NCI-H1048 (cell line): ENCODE results near the gene BCAS1.
"Not testable (repeated sequence)": the region's sequence is repeated elsewhere in the genome, so short reads cannot be mapped to it uniquely, and the experiment has no call there.

Experiments used
- DNase-seq: peaks from one replicate; lab custom pipeline; 2025; lab: John Stamatoyannopoulos, UW

BCAS1 gene

DNA sequence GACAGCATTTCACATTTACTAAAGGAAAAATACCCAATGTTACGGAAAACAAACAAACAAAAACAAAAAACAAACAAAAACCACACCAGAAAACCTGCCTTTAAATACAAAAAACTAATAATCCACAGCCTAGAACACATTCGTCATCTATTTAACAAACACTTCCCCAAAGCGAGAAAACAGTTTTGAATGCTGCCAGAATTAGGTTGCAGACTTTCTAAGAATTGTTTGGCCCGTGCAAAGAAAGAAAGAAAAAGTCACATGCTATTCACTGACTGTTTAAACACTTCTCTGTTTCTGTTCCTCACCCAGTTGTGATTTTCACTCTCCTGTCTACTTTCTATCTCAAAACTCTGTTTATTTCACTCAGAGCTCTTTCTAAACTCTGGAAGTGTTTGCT, 52.5 kb downstream of the BCAS1 start:
- DNase-seq = no peak

DNA sequence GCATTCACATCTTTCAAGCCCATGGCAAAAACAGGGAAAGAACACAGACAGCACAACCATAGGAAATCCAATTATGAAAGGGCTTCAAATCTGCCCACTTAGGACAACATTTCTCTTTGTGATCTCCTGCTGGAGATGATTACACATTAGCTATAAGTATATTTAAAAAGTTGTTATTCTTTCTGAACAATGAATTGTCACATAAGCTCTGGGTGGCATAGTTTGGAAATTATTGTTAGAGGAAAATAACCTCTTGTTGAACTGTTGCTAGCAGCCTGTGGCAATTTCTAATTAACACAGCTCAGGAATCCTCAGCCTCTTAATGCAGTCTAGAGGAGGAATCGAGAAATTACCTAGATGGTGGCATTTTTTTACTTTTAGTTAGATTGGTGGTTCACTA, 54.9 kb downstream of the BCAS1 start:
- no peak for DNase-seq

DNA sequence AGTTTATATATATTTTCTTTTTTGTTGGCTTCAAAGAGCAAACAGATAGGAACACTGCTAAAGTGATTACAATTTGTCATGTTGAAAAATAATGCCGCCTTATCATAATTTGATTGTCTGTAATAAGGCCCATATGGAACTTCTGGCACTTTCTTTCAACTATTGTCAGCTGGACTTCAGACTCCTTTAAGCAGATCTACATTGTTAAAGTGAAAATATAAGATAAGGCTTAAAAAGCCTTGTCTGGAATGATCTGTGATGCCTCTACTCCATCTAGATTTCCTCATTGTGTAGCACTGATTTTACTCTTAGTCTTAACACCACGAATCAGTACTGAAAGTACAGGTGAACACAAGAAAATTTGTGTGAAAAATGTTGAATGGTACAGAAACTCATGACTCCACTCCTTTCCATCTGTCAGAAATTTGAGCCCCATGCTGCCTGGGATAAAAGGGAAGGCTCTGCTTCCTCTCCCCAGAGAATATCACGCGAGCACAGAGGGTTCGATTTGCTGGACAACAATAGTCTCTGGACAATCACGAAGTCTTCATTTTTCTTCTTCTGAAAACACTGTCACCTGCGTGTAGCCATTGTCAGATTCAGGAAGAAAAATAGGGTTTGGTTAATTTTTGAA, 56.0 kb downstream of the BCAS1 start:
- DNase-seq = no peak

DNA sequence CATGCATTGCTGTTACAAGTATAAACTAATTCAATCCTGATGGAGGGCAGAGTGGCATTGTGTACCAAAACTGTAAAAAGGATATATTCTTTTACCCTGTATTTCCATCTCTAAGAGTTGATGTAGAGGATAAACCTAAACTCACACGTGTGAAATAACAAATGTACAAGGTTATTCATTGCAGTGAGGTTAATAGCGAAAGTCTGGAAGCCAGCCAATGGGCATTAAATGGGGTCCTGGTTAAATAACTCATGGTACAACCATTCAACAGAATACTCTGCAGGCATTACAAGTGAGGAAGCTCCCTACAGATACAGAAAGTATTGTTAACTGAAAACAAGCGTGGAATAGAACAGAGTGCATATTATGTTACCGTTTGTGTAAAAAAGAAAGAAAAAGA, 56.9 kb downstream of the BCAS1 start:
- no peak for DNase-seq

DNA sequence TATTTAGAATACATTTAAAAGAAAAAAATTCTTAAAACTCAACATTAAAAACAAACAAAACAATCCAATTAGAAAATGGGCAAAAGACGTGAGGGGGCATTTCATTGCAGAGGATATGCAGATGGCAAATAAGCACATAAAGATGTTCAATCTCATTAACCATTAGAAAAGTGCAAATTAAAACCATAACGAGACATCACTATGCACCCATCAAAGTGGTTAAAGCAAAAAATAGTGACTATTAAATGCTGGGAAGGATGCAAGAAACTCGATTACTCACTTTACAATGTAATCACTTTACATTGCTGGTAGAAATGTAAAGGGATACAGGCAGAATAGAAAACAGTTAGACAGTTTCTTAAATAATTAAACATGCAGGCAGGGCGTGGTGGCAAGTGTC, 59.0 kb downstream of the BCAS1 start:
- no peak for DNase-seq

DNA sequence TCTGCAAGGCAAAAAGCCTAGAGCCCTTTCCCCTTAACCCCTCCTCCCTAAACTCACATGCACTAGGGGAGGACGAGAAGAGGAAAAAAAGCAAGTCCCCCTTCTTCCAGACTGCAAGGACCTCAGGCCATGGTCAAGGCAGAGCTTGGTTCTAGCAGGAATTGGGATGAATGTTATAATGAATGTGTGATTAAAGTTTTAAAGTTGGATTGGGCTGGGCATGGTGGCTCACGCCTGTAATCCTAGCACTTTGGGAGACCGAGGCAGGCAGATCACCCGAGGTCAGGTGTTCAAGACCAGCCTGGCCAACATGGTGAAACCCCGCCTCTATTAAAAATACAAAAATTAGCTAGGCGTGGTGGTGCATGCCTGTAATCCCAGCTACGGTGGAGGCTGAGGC, 64.2 kb downstream of the BCAS1 start:
- DNase-seq = not testable (repeated sequence)

DNA sequence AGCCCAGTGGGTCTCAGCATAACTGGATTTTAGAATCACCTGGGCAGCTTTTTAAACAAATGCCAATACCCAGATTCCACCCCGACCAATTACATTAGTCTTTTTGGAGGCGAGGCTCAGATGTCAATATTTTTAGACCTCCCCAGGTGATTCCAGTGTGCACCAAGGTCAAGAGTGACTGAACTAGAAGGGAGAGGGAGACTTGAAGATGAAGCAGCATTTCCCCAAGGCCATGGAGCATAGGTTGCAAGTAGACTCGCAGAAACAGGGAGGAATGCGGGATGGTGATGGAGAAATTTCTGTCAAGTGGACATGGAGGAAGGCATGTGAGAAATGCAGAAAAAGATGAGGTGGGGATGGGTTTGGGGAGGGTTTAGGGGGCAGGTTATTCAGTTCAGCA, 64.9 kb downstream of the BCAS1 start:
- DNase-seq = no peak

DNA sequence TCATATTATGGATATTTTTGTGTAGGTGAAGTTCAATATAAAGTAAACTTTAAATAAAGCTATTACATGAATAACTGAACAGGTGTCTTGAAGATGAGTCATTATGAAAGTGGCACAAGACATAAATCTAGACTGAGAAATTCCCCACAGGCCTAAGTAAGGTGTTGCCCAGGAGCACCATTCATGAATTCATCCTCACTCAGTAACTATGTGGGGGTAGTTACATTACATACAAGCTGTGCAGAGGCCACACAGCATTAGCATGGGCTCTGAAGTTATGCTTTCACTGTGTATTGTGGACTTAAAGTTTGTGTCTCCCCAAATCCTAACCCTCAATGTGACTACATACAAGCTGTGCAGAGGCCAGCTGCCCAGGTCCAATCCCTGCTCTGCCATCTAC, 65.9 kb downstream of the BCAS1 start:
- no peak for DNase-seq

DNA sequence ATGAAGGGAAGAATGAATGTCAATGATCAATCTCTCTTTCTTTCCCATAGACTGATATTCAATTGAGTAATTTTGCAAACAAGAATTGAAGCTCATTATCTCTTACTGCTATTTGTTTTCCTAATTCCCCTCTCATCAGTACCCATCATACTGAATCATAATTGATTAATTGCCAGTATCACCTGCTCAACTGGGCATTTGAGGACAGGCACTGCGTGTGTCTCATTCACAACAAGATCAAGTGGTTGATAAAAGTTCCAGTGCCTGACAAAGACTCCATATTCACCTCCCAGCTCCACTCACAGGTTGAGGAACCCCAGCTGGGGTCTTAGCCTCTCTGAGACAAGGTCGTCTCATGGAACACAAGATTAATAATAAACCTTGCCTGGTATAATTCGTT, 67.7 kb downstream of the BCAS1 start:
- no peak for DNase-seq

DNA sequence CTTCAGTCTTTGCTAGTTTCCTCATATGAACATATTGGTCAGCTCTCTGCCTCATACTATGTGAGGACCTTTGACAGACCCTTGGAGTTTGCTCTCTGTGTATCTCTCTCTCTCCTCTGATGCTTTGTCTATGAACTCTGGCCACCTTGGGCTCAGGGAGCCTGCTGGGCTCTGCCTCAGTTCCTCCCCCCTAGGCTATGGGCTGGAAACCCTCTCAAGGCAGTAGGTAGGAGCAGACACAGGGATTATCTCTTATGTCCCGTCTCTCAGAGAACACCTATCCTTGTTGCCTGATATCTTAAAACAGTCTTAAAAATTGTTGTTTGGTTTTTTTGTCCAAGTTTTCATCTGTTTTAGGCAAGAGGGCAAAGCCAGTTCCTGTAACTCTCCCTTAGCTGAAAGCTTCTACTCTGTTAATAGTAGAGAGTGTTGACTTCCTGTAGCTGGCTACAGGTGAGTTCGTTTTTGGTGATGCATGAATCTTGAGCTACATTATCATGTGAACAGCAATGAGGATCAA, 68.3 kb downstream of the BCAS1 start:
- DNase-seq = no peak

DNA sequence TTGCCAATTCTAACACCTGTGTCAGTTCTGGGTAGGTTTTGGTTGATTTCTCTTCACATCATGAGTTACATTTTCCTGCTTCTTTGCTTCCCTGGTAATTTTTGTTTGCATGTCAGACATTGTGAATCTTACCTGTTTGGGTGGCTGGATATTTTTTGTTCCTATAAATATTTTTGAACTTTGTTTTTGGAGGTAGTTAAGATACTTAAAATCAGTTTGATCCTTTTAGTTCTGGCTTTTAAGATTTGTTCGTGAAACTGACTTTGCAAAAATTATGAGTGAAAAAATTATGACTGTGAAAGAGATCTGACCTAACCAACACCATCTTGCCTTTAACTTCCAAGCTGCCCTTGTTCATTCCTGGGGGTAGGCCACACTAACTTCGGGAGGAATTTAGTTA, 69.5 kb downstream of the BCAS1 start:
- DNase-seq = no peak

DNA sequence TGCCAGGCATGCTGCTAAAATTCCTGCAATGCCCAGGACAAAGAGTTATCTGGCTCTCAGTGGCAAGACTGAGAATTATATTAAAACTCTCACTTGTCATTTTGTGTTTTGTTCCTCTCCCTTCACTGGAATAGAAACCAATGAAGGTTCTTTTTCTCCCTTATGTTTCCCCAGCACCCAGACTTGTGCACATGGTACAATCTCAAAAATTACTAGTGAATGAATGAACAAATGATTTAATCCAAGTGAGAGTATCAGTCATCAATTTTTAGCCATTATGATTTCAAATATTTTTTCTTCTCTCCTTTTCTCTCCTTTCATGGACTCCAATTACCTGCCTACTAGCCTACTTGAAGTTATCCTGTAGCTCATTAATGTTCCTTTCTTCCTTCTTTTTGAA, 70.1 kb downstream of the BCAS1 start:
- DNase-seq = no peak

DNA sequence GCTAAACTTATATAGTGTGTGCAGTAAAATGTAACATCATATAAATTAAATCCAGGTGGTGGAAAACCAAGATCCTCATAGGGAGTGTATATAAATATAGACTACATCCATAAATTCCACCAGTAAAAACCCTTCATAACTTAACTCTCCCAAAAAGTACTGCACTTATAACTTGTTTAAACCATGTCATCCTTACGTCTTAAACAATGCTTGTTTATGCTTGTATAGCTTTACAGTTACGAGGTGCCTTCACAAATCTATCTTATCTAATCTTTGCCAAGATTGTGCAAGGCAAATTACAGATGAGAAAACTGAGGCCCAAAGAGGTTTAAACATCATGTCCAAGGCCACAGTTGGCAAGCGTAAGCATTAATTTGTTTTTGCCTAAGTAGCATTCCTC, 71.3 kb downstream of the BCAS1 start:
- no peak for DNase-seq

DNA sequence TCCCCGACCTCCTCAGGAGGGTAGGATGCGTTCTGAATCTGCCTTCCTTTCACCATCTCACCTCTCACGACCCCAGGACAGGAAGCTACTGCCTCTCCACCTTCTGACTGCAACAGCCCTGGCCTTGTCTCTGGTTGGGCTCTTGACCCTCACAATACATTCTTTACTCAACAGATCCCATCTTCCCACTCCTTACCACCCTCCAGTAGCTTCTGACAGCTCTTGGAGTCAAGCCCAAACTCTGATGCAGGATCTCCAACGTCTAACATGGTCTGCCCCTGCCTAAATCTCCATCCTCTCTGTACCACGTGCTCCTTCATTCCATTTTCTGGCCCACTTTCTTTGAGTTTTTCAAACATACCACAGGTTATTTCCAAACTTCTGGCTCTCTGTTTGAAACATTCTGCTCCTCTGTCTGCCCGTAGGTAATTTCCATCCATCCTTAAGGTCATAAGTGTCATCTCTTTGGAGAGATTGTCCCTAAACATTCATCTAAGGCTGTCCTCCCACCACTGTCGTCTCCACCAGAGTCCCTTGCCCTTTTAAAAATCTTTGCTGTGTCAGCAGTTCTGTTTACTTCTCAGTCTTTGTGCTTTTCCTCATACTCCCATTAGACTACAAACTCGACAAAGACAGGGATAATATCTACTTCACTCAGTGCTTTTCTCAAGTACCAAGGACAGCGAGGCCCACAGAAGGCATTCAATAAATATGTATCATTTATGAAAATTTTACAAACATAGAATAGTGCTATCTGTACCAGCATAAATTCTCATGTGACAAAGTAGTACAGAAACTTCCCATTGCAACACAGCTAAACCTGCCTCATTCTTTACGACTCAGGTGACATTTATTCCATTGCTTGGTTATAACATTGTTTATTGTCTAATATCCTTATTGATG, 73.6 kb downstream of the BCAS1 start:
- no peak for DNase-seq

DNA sequence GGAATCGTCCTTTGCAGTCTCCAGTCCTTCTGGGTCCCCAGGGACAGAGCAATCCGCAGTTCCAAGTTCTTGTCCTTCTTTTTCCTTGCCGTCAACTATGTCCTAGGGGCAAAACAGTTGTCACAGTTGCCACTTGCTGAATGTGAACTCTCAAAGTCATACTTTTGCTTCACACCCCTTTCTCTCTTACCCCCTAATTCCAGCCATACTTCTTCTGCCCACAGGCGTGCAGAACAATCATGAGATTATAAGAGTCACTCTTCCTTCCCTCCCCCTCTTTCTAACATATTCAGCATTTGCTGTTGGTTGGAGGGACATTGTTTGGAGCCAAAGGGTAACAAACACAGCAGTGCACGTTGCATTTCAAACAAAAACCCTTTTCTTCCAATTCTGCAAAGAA, 74.4 kb downstream of the BCAS1 start:
- no peak for DNase-seq

DNA sequence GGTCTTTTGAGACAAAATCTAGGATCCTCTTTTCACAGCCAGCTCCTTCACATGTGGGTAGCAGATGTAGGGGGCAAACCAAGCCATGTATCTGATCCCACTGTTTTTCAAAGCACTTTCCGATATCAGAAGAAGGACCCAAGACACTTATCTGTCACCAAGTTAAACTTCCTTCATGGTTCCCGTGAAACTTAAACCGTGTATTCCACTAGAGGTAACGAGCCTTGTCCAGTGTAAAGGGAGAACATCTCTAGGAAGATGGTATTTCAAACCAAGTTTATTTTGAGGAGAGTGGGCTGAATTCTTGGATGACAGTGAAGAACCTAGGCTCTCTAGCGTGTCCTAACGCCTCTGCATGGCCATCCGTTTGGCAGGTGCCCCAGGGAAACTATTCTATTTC, 76.3 kb downstream of the BCAS1 start:
- DNase-seq = no peak

DNA sequence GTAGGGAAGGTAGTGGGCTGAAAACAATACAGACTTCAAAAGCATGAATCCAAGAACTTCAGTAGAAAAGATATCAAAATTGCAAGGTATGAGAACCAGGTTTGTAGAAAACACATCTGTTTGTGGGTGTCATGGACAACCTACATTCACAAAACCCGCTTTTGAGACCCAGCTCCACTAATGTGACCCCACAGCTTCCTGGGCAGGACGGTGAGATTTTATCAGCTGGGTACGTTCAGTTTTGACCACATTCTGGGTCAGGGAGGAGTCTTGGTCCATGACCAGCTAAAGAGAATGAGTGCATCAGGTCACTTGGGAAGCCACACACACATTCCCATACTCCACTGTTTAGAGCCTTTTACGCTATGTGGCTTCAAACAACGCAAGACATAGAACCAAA, 77.1 kb downstream of the BCAS1 start:
- no peak for DNase-seq

DNA sequence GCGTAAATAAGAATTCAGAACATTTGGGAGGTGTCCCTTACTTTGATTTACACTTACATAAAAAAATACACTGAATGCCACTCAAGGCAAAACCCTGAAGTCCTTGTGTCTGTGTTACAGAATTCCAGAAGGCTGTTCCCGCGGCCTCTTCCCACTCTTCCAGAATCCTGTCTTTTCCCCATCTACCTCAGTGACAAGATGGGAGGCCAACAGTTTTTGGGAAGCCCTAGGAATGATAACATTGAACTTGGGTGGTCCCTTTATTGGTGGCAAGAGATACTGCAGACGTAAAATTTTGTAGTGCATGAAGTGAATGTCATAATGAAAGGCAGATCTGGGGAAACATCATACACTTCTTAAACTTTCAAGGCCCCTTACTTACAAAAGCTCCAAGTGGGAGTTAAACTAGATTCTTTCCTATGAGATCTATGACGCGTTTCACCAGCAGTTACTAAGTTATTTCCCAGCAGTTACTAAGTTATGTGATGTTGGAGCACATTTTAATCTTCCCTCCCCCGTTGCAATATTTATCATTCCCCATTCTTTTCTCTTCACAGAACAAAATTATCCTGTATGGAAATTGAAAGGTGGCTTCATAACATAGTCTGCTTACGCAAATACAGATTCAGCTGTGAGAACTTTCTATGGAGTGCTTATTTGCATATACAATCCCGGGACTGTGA, 79.5 kb downstream of the BCAS1 start:
- peak; percentile 38 for DNase-seq

DNA sequence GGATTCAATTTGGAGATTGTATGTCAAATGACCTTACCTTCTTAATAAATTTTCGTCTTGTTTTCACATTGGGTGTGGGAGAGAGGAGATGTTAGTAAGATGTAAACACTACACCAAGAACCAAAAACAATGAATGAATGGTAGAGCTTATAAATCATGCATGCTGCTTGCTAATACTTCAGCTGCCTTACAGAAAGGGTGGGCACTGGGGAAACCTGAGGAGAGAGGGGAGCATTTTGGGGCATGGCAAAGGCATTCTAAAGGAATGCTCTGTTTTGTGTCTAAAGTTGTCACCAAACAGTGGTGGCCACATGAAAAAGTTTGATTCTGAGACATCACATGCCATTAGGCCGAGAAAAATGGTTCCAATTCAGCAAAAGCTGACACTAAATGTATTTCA, 80.4 kb downstream of the BCAS1 start:
- DNase-seq = no peak

DNA sequence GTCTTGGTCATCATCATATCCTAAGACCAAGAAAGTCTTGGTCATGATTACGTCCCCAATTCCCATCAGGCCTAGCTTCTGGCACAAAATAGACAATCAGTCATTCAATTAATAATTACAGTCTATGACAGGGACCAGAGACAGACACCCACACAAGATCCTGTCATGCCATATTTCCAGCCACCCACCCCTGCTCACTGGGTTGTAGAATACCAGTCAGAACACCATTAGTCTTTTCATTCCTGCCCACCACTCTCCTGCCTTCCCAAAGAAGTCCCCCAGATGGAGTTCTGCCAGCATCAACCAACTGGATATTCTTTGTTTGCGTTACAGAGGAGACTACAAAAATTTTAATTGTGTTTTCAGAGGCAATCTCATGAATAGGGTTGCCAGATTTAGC, 81.0 kb downstream of the BCAS1 start:
- no peak for DNase-seq

DNA sequence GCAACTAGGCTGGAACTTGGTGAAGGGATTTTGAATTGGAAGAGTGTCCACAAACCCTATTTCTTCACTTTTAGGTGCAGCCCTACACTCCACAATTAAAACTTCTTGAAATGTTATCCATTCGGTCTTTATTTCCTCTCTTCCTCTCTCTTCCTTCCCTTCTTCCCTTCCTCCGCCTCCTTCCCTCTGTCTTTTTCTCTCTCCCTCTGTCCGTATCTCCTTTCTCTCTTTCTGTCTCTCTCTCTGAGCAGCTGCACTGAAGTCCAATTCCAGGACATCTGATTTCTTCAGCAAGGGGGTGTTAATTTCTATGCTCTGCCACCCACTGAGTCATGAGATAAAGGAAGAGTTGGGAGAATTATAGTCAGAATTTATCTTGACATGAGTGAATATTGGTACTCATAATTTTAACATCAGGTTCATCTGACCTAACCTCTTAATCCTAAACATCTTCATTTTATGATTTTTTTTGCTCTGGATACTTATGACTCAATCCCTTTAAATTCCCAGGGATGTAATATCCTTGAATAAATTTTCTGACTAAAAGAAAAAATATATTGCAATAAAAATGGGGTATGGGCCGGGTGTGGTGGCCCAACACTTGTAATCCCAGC, 84.2 kb downstream of the BCAS1 start:
- no peak for DNase-seq

DNA sequence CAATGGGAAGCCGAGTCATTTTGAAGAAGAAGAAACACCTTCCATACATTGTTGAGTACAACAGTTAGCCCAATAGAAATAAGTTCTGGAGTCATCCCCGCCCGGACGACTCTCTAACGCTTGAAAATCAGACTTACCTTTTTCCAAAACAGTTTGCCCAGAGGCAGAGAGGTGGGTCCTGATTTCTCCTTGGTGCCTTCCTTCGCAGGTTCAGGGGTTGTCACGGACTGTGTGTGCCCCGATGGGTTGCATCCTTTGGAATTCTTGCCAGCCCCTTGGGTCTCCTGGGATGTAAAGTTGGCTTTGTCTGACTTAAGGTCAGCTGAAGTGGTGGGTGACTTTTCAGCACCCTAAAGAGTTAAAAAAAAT, 85.3 kb downstream of the BCAS1 start:
- no peak for DNase-seq
